Ecto neural progenitor cell (in vitro differentiated cells): ENCODE measurements around the gene PTPRQ.
A peak's percentile ranks its signal among the peaks of the same experiment; 100 is the strongest.

Experiments
- DNase-seq: peaks from one replicate; pipeline ENCODE4 v3.0.0-alpha.2; 2018; ENCODE audit warnings: low spot score

Gene PTPRQ

GRCh38 chr12:80556566-80556965, 112.5 kb downstream of the PTPRQ start:
- no peak for DNase-seq

- DNase-seq: no peak
These were observed 115.7 kb downstream of the PTPRQ start for GRCh38 chr12:80559766-80560165.

- no peak for DNase-seq
These were observed 121.2 kb downstream of the PTPRQ start for GRCh38 chr12:80565271-80565670.

GRCh38 chr12:80567401-80567800, 123.4 kb downstream of the PTPRQ start:
- no peak for DNase-seq

- DNase-seq: no peak
These were observed 132.8 kb downstream of the PTPRQ start for GRCh38 chr12:80576641-80577418.

GRCh38 chr12:80580254-80580653, 136.2 kb downstream of the PTPRQ start:
- no peak for DNase-seq

GRCh38 chr12:80581783-80582182, 137.7 kb downstream of the PTPRQ start:
- DNase-seq: no peak

- DNase-seq: no peak
These were observed 138.4 kb downstream of the PTPRQ start for GRCh38 chr12:80582431-80582830.

GRCh38 chr12:80589077-80589476, 145.0 kb downstream of the PTPRQ start:
- DNase-seq: no peak

GRCh38 chr12:80590085-80590484, 146.1 kb downstream of the PTPRQ start:
- no peak for DNase-seq

GRCh38 chr12:80593766-80594165, 149.7 kb downstream of the PTPRQ start:
- no peak for DNase-seq

GRCh38 chr12:80596509-80596908, 152.5 kb downstream of the PTPRQ start:
- DNase-seq: no peak

- no peak for DNase-seq
These were observed 154.1 kb downstream of the PTPRQ start for GRCh38 chr12:80598004-80598606.

- DNase-seq: no peak
These were observed 158.4 kb downstream of the PTPRQ start for GRCh38 chr12:80602455-80602854.

GRCh38 chr12:80607361-80608135, 163.5 kb downstream of the PTPRQ start:
- DNase-seq: no peak

- no peak for DNase-seq
These were observed 173.7 kb downstream of the PTPRQ start for GRCh38 chr12:80617733-80618132.

GRCh38 chr12:80620281-80620680, 176.2 kb downstream of the PTPRQ start:
- DNase-seq: no peak

- DNase-seq: no peak
These were observed 178.2 kb downstream of the PTPRQ start for GRCh38 chr12:80622271-80622670.

- DNase-seq: no peak
These were observed 181.0 kb downstream of the PTPRQ start for GRCh38 chr12:80625051-80625450.

GRCh38 chr12:80625901-80626300, 181.9 kb downstream of the PTPRQ start:
- no peak for DNase-seq

- DNase-seq: no peak
These were observed 183.7 kb downstream of the PTPRQ start for GRCh38 chr12:80627782-80628181.

GRCh38 chr12:80632835-80633234, 188.8 kb downstream of the PTPRQ start:
- DNase-seq: peak; percentile 77

GRCh38 chr12:80634903-80635302, 190.9 kb downstream of the PTPRQ start:
- DNase-seq: peak; percentile 58
